SH-SY5Y (cell line): Measurements from ENCODE around the gene ITLN1.

ENCODE experiments used
- GATA2 ChIP-seq: IDR thresholded peaks from 2 replicates; pipeline ENCODE4 v1.6.1; 2011; ENCODE audit warnings: mild to moderate bottlenecking, low read depth, low read length
- GATA3 ChIP-seq: IDR thresholded peaks from 2 replicates; pipeline ENCODE4 v1.6.1; 2011; ENCODE audit warnings: low read depth, mild to moderate bottlenecking, low read length, moderate library complexity

DNA sequence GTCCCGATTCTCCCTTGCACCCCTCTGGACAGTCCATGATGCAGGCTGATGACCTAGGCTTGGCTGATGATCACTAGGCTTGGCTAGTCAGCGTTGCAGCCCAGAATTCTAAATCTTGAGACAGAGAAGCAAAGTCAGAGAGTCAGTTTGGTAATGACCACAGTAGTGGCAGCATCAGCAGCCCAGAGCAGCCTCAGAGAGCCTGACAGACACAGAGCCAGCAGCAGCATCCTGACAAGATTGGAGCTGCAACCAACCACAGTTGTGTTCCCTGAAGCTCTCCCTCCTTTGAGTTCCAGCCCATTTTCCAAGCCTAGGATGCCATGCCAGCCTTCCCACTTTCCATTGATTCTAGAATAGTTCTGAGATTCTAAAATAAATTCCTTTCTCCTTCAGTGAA lies 16.8 kb upstream of the ITLN1 start:
- no peak for TF ChIP-seq GATA3
- TF ChIP-seq GATA2: no peak
